ENCODE measurements around the gene ITPRIP.

- no peak for TF ChIP-seq POLR2A (IDR thresholded peaks at IDR 0.05)
- no peak for TF ChIP-seq EP300 (IDR thresholded peaks at IDR 0.05)
Observed at GRCh38 chr10:104349623-104350126, 11.4 kb upstream of the ITPRIP start.
